Prostate gland (tissue), 2 donors: ENCODE data around the gene LHFPL5. TPM values are rescaled to one million over a fixed set of nuclear protein-coding genes. Genes with fewer than 3 reads are reported as not detected.

ENCODE experiments used
- DNase-seq: peaks from one replicate; pipeline ENCODE4 v3.0.0-alpha.2; 2019; ENCODE audit warnings: low spot score
- H3K27ac ChIP-seq, 2 donors: fragments of 200-600 bp; sonication (generic); 2 replicates each; pipeline ENCODE4 v1.5.1; 2017 to 2019
- H3K27me3 ChIP-seq: fragments of 200-600 bp; sonication (generic); replicated peaks from 2 replicates; pipeline ENCODE4 v1.5.1; 2019; ENCODE audit not compliant: insufficient read depth
- H3K36me3 ChIP-seq, 2 donors: fragments of 200-600 bp; sonication (generic); 1 replicate in 1 of 2; 2 replicates in 1 of 2; pipeline versions ENCODE4 v1.5.1 to v1.8.1; 2017 to 2019
- H3K4me1 ChIP-seq: fragments of 200-600 bp; sonication (generic); replicated peaks from 2 replicates; pipeline ENCODE4 v1.5.1; 2019
- H3K4me3 ChIP-seq, 2 donors: fragments of 200-600 bp; sonication (generic); 2 replicates each; pipeline ENCODE4 v1.5.1; 2017 to 2019
- H3K9me3 ChIP-seq: fragments of 200-600 bp; sonication (generic); 2 replicates; pipeline ENCODE4 v1.5.1; 2017
- POLR2A ChIP-seq: fragments of 450-650 bp; IDR thresholded peaks from one replicate; pipeline ENCODE4 v1.6.1; 2016; ENCODE audit warnings: antibody characterized with exemption, mild to moderate bottlenecking
- POLR2AphosphoS5 ChIP-seq: sonication (generic); formaldehyde crosslinking; IDR thresholded peaks from one replicate; pipeline ENCODE4 v1.6.1; 2017; ENCODE audit warnings: antibody characterized with exemption
- WGBS: methylation state at CpG from one replicate; pipeline ENCODE4 v1.1.5; 2018; 5-methylcytosine and 5-hydroxymethylcytosine counted together
- intact Hi-C: fragments of 100-400 bp; cut with DNase I; formaldehyde crosslinking; loops from one replicate; pipeline ENCODE4 v1.14.2; 2022
- total RNA-seq, 2 donors: library from RNA; depleted of rRNA; stranded (reverse); fragments of >200 nt; gene quantifications; one replicate each; pipeline ENCODE4 v1.1.0, GENCODE V29; 2016
- TF ChIP-seq, protein P1 (sequence below), 4 experiments: fragments of 200-600 bp in 2 of 4; fragments of 450-650 bp in 2 of 4; sonication (generic) in 2 of 4; IDR thresholded peaks; 1 replicate in 3 of 4; 2 replicates in 1 of 4; pipeline ENCODE4 v1.5.1; 2016 to 2019; ENCODE audit warnings: antibody characterized with exemption in 4 of 4, mild to moderate bottlenecking in 2 of 4, moderate library complexity in 2 of 4

Gene LHFPL5
- total RNA-seq, 2 donors from 2014 or later = not detected

DNA sequence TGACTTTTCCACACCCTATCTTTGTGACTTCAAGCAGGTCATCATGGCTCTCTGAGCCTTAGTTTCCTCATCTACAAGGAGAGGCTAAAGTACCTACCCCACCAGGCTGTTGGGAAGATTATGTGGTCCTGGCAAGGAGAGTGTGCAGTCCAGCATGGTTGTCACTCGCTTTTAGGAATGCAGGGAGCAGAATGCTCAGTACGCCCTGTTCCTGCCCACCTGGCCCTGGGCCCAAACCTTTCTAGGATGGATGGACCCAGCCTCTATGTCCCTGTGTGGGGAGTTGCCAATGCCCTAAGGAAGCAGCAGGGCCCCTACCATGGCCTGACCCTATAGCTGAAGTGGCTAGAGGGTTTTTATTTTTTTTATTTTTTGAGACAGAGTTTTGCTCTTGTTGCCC is 26.7 kb upstream of the LHFPL5 start:
- Histone ChIP-seq H3K4me1 (no peaks in the 10 kb centered on the region), H3K4me3 (no peak overlapping the region), H3K27ac (no peak overlapping the region), H3K36me3 (no peaks in the 10 kb centered on the region), H3K27me3 (no peaks in the 10 kb centered on the region), H3K9me3 (no peaks in the 10 kb centered on the region)
- DNase-seq = no peak
- 31% methylated on average over 2 of the region's 2 CpGs for WGBS
- intact Hi-C loops = no loop called here
- TF ChIP-seq POLR2A = no peak
- TF ChIP-seq, protein P1, sequence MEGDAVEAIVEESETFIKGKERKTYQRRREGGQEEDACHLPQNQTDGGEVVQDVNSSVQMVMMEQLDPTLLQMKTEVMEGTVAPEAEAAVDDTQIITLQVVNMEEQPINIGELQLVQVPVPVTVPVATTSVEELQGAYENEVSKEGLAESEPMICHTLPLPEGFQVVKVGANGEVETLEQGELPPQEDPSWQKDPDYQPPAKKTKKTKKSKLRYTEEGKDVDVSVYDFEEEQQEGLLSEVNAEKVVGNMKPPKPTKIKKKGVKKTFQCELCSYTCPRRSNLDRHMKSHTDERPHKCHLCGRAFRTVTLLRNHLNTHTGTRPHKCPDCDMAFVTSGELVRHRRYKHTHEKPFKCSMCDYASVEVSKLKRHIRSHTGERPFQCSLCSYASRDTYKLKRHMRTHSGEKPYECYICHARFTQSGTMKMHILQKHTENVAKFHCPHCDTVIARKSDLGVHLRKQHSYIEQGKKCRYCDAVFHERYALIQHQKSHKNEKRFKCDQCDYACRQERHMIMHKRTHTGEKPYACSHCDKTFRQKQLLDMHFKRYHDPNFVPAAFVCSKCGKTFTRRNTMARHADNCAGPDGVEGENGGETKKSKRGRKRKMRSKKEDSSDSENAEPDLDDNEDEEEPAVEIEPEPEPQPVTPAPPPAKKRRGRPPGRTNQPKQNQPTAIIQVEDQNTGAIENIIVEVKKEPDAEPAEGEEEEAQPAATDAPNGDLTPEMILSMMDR (IDR thresholded peaks at IDR 0.05) = no peak

GRCh38 chr6:35780719-35781118 is 24.4 kb upstream of the LHFPL5 start, which contains the start of gene CLPSL1:
CLPSL1 (plus strand) TSS chr6:35781019; CDS start chr6:35781111, 92 bp downstream.
- Histone ChIP-seq H3K4me1 (no peaks in the 10 kb centered on the region), H3K27me3 (no peaks in the 10 kb centered on the region), H3K4me3 (no peak within 1 kb of the TSS), H3K9me3 (no peaks in the 10 kb centered on the region), H3K36me3 (no peaks in the 10 kb centered on the region), H3K27ac (no peak within 1 kb of the TSS)
- TF ChIP-seq, protein P1 (IDR thresholded peaks at IDR 0.05) = no peak
- TF ChIP-seq POLR2AphosphoS5 = no peak
- TF ChIP-seq POLR2A = no peak
- WGBS = 89% methylated on average over 7 of the region's 7 CpGs
- intact Hi-C loops = no loop called here
- no peak for DNase-seq

DNA sequence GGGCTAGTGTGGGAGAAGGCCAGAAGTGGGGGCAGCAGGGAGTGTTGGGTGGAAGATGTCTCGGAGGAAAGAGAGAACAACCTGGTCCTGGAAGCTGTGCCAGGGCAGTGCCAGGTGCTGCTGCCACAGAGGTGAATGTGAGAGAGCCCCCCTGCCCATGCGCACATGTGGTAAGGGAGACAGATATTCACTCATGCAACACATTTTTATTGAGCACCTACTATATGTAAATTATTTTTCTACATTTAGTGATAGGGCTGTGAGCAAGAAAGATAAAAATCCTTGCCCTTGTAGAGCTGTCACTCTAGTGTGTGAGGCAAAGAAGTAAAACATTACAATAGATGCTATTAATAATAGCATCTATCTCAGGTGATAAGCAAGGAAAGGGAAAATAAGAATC is 23.9 kb upstream of the LHFPL5 start:
- no peaks in the 10 kb centered on the region for H3K4me1 ChIP-seq
- DNase-seq = no peak
- 82% methylated on average over 2 of the region's 2 CpGs for WGBS
- H3K27ac ChIP-seq = no peak overlapping the region
- no peaks in the 10 kb centered on the region for H3K36me3 ChIP-seq
- no peaks in the 10 kb centered on the region for H3K9me3 ChIP-seq
- no peaks in the 10 kb centered on the region for H3K27me3 ChIP-seq
- intact Hi-C loops = no loop called here
- no peak overlapping the region for H3K4me3 ChIP-seq
- TF ChIP-seq POLR2AphosphoS5 = no peak
- TF ChIP-seq, protein P1 (IDR thresholded peaks at IDR 0.05) = no peak

DNA sequence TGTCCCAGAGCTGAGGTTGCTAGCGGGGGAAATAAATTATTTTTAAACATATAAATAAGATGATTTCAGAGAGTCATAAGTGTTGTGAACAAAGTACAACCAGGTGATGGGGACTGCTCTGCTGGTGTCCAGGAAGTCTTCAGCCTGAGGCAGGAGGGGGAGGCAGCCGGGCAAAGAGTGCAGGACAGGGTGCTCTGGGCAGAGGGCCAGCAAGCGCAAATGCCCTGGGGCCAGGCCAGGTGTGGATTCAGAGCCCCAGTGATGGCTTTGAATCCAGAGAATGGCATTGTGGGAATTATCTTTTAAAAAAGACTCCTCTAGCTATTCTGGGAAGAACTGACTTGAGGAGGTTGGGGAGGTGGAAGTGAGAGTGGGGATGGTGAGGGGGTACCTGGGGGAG is 22.7 kb upstream of the LHFPL5 start:
- Histone ChIP-seq H3K9me3 (no peaks in the 10 kb centered on the region), H3K27me3 (peaks cover 7% of the 10 kb centered on the region), H3K36me3 (no peaks in the 10 kb centered on the region), H3K4me1 (no peaks in the 10 kb centered on the region), H3K27ac (no peak overlapping the region), H3K4me3 (no peak overlapping the region)
- intact Hi-C loops = no loop called here
- 40% methylated on average over 3 of the region's 3 CpGs for WGBS
- no peak for DNase-seq
- TF ChIP-seq POLR2AphosphoS5 = no peak
- no peak for TF ChIP-seq POLR2A
- TF ChIP-seq, protein P1 (IDR thresholded peaks at IDR 0.05) = no peak

GRCh38 chr6:35784200-35784599 is 21.0 kb upstream of the LHFPL5 start:
- TF ChIP-seq POLR2A = no peak
- TF ChIP-seq, protein P1 (IDR thresholded peaks at IDR 0.05) = no peak
- TF ChIP-seq POLR2AphosphoS5 = no peak
- Histone ChIP-seq H3K36me3 (no peaks in the 10 kb centered on the region), H3K27me3 (peaks cover 16% of the 10 kb centered on the region), H3K27ac (no peak overlapping the region), H3K9me3 (no peaks in the 10 kb centered on the region), H3K4me3 (no peak overlapping the region), H3K4me1 (no peaks in the 10 kb centered on the region)
- no peak for DNase-seq
- 67% methylated on average over 2 of the region's 2 CpGs for WGBS
- intact Hi-C loops = no loop called here
